GM18907 (cell line): Measurements from ENCODE around the gene TBL1XR1.
A peak's percentile ranks its signal among the peaks of the same experiment; 100 is the strongest.
"Not testable (repeated sequence)": the region's sequence is repeated elsewhere in the genome, so short reads cannot be mapped to it uniquely, and the experiment has no call there.

Experiments used
- ATAC-seq: cut with Tn5 transposase; IDR thresholded peaks from one replicate; pipeline ENCODE4 v1.9.1; 2021; ENCODE audit warnings: mild to moderate bottlenecking, moderate library complexity; ENCODE audit not compliant: unreplicated experiment

TBL1XR1 gene

GRCh38 chr3:177208781-177209180 lies 11.5 kb upstream of the TBL1XR1 start:
- no peak for ATAC-seq

GRCh38 chr3:177208223-177208622 lies 10.9 kb upstream of the TBL1XR1 start:
- ATAC-seq, result no peak

GRCh38 chr3:177206936-177207335 lies 9.7 kb upstream of the TBL1XR1 start:
- ATAC-seq, result no peak

GRCh38 chr3:177203689-177204395 lies 6.6 kb upstream of the TBL1XR1 start:
- no peak for ATAC-seq

GRCh38 chr3:177203016-177203415 lies 5.7 kb upstream of the TBL1XR1 start:
- ATAC-seq, result not testable (repeated sequence)

GRCh38 chr3:177201700-177202397 lies 4.6 kb upstream of the TBL1XR1 start:
- ATAC-seq, result peak; percentile 81

GRCh38 chr3:177199206-177199760 lies 2.0 kb upstream of the TBL1XR1 start:
- no peak for ATAC-seq

GRCh38 chr3:177197727-177198460 lies 612 bp upstream of the TBL1XR1 start:
- ATAC-seq, result peak; percentile 28

- ATAC-seq, result no peak
Measured at GRCh38 chr3:177196456-177197040, 734 bp downstream of the TBL1XR1 start.

GRCh38 chr3:177196008-177196455 lies 1.2 kb downstream of the TBL1XR1 start:
- no peak for ATAC-seq

- ATAC-seq, result no peak
Measured at GRCh38 chr3:177195242-177195991, 1.9 kb downstream of the TBL1XR1 start.

- ATAC-seq, result no peak
Measured at GRCh38 chr3:177194299-177194698, 3.0 kb downstream of the TBL1XR1 start.

GRCh38 chr3:177193688-177194268 lies 3.5 kb downstream of the TBL1XR1 start:
- ATAC-seq, result no peak

- ATAC-seq, result not testable (repeated sequence)
Measured at GRCh38 chr3:177193275-177193674, 4.0 kb downstream of the TBL1XR1 start.

- peak; percentile 32 for ATAC-seq
Measured at GRCh38 chr3:177190756-177191681, 6.3 kb downstream of the TBL1XR1 start.

- ATAC-seq, result not testable (repeated sequence)
Measured at GRCh38 chr3:177190184-177190583, 7.1 kb downstream of the TBL1XR1 start.

GRCh38 chr3:177188325-177188724 lies 9.0 kb downstream of the TBL1XR1 start:
- not testable (repeated sequence) for ATAC-seq

- no peak for ATAC-seq
Measured at GRCh38 chr3:177186306-177186705, 11.0 kb downstream of the TBL1XR1 start.
